Measurements from ENCODE around the gene RFX7.

The RFX7 gene

GRCh38 chr15:56102441-56102840 lies 141.2 kb downstream of the RFX7 start:
- Histone ChIP-seq H3K9me3 (no peaks in the 10 kb centered on the region), H3K27ac (no peak overlapping the region), H3K4me3 (ENCODE audit: low read depth in 1 of 2, low read length in 1 of 2) (no peak overlapping the region), H3K27me3 (no peaks in the 10 kb centered on the region), H3K36me3 (peaks cover 8% of the 10 kb centered on the region), H3K4me1 (ENCODE audit: control insufficient read depth in 1 of 2, insufficient read depth in 1 of 2, low read depth in 1 of 2, low read length in 1 of 2) (no peaks in the 10 kb centered on the region)
- TF ChIP-seq CTCF (IDR thresholded peaks at IDR 0.05) = no peak

- H3K27ac ChIP-seq = no peak overlapping the region
- no peak overlapping the region for H3K4me3 ChIP-seq (ENCODE audit: low read depth in 1 of 2, low read length in 1 of 2)
- no peaks in the 10 kb centered on the region for H3K4me1 ChIP-seq (ENCODE audit: control insufficient read depth in 1 of 2, insufficient read depth in 1 of 2, low read depth in 1 of 2, low read length in 1 of 2)
- H3K27me3 ChIP-seq = no peaks in the 10 kb centered on the region
- H3K9me3 ChIP-seq = no peaks in the 10 kb centered on the region
- TF ChIP-seq CTCF (IDR thresholded peaks at IDR 0.05) = no peak
- peaks cover 30% of the 10 kb centered on the region for H3K36me3 ChIP-seq
Measured at GRCh38 chr15:56099311-56099710, 144.4 kb downstream of the RFX7 start.

GRCh38 chr15:56098195-56098863 lies 145.3 kb downstream of the RFX7 start:
- no peaks in the 10 kb centered on the region for H3K4me1 ChIP-seq (ENCODE audit: control insufficient read depth in 1 of 2, insufficient read depth in 1 of 2, low read depth in 1 of 2, low read length in 1 of 2)
- no peaks in the 10 kb centered on the region for H3K9me3 ChIP-seq
- TF ChIP-seq CTCF (IDR thresholded peaks at IDR 0.05) = no peak
- H3K36me3 ChIP-seq = peaks cover 35% of the 10 kb centered on the region
- H3K27me3 ChIP-seq = no peaks in the 10 kb centered on the region
- H3K4me3 ChIP-seq (ENCODE audit: low read depth in 1 of 2, low read length in 1 of 2) = no peak overlapping the region
- H3K27ac ChIP-seq = no peak overlapping the region

- no peaks in the 10 kb centered on the region for H3K9me3 ChIP-seq
- no peak overlapping the region for H3K4me3 ChIP-seq (ENCODE audit: low read depth in 1 of 2, low read length in 1 of 2)
- H3K36me3 ChIP-seq = peaks cover 27% of the 10 kb centered on the region
- no peak for TF ChIP-seq CTCF (IDR thresholded peaks at IDR 0.05)
- no peaks in the 10 kb centered on the region for H3K4me1 ChIP-seq (ENCODE audit: control insufficient read depth in 1 of 2, insufficient read depth in 1 of 2, low read depth in 1 of 2, low read length in 1 of 2)
- no peak overlapping the region for H3K27ac ChIP-seq
- no peaks in the 10 kb centered on the region for H3K27me3 ChIP-seq
Measured at GRCh38 chr15:56095406-56095805, 148.3 kb downstream of the RFX7 start.

GRCh38 chr15:56094171-56094570 lies 149.5 kb downstream of the RFX7 start:
- Histone ChIP-seq H3K36me3 (peaks cover 27% of the 10 kb centered on the region), H3K9me3 (no peaks in the 10 kb centered on the region), H3K27ac (no peak overlapping the region), H3K4me3 (ENCODE audit: low read depth in 1 of 2, low read length in 1 of 2) (no peak overlapping the region), H3K4me1 (ENCODE audit: control insufficient read depth in 1 of 2, insufficient read depth in 1 of 2, low read depth in 1 of 2, low read length in 1 of 2) (no peaks in the 10 kb centered on the region), H3K27me3 (no peaks in the 10 kb centered on the region)
- no peak for TF ChIP-seq CTCF (IDR thresholded peaks at IDR 0.05)
